T-helper 17 cell (primary cell): Measurements from ENCODE around the gene PDS5B. TPM values are rescaled to one million over a fixed set of nuclear protein-coding genes. Genes with fewer than 3 reads are reported as not detected.
A peak's percentile ranks its signal among the peaks of the same experiment; 100 is the strongest.

ENCODE experiments used
- ATAC-seq: fragments of 150-1000 bp; cut with Tn5 transposase; 2 replicates; pipeline ENCODE4 v1.10.0; 2021; ENCODE audit warnings: mild to moderate bottlenecking, moderate library complexity
- DNase-seq, 3 donors: peaks; one replicate each; pipeline versions ENCODE4 v3.0.0 to v3.0.0-alpha.2; 2020 to 2021
- H3K9me3 ChIP-seq: one replicate; pipeline ENCODE4 v1.7.0; 2013; ENCODE audit warnings: low read length, mild to moderate bottlenecking; ENCODE audit not compliant: control insufficient read depth, poor library complexity, severe bottlenecking
- H3K27ac Mint-ChIP-seq: one replicate; pipeline ENCODE4 v1.8.0; 2022; ENCODE audit warnings: mild to moderate bottlenecking, moderate library complexity, mixed read lengths
- H3K27me3 Mint-ChIP-seq: one replicate; pipeline ENCODE4 v1.8.0; 2022; ENCODE audit warnings: mixed read lengths
- H3K36me3 Mint-ChIP-seq: one replicate; pipeline ENCODE4 v1.8.0; 2022; ENCODE audit warnings: low read depth, mixed read lengths
- H3K4me1 Mint-ChIP-seq: one replicate; pipeline ENCODE4 v1.8.0; 2022; ENCODE audit warnings: mild to moderate bottlenecking, mixed read lengths
- H3K4me3 Mint-ChIP-seq: one replicate; pipeline ENCODE4 v1.8.0; 2022; ENCODE audit warnings: mild to moderate bottlenecking, moderate library complexity, mixed read lengths
- total RNA-seq, 4 donors: library from RNA in 2 of 4; stranded (reverse) in 2 of 4; gene quantifications; one replicate each; pipeline ENCODE4 v1.2.3 and lab custom pipeline; 2022 to 2026

PDS5B gene
- total RNA-seq, 2 donors from 2014 or later = 39.2 to 46.7 TPM

DNA sequence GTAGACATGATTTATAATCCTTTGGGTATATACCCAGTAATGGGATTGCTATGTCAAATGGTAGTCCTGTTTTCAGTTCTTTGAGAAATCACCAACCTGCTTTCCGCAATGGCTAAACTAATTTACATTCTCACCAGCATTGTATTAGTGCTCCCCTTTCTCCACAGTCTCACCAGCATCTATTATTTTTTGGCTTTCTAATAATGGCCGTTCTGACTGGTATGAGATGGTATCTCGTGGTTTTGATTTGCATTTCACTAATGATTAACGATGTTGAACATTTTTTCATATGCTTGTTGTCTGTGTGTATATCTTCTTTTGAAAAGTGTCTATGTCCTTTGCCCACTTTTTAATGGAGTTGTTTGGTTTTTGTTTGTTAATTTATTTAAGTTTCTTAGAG is 165.1 kb downstream of the PDS5B start:
- no peaks in the 10 kb centered on the region for H3K9me3 ChIP-seq
- H3K36me3 Mint-ChIP-seq = peaks cover 12% of the 10 kb centered on the region
- DNase-seq (no peak), ATAC-seq (no peak)
- H3K27ac Mint-ChIP-seq = no peak overlapping the region
- no peaks in the 10 kb centered on the region for H3K27me3 Mint-ChIP-seq
- H3K4me1 Mint-ChIP-seq = peaks cover 3% of the 10 kb centered on the region
- no peak overlapping the region for H3K4me3 Mint-ChIP-seq

DNA sequence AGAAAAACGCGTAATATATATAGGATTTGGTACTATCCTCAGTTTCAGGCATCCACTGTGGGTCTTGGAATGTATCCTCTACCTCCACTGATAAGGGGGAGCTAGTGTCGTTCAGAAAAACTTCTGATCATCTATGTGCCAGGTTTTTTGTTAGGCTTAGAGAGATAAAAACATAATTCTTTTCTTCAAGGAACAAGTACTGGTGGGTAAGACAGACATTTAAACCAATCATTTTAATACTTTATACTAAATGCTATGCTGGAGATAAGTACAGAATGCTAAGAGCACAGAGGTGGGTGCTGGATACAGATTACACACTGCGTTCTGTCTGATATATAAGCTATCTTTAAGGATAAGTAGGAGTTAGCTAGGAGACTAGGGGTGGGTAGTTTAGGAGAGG is 166.1 kb downstream of the PDS5B start:
- Mint-ChIP-seq H3K4me3 (no peak overlapping the region), H3K27me3 (no peaks in the 10 kb centered on the region), H3K36me3 (peaks cover 12% of the 10 kb centered on the region), H3K27ac (no peak overlapping the region), H3K4me1 (peaks cover 3% of the 10 kb centered on the region)
- no peak for DNase-seq
- ATAC-seq = no peak
- no peaks in the 10 kb centered on the region for H3K9me3 ChIP-seq

DNA sequence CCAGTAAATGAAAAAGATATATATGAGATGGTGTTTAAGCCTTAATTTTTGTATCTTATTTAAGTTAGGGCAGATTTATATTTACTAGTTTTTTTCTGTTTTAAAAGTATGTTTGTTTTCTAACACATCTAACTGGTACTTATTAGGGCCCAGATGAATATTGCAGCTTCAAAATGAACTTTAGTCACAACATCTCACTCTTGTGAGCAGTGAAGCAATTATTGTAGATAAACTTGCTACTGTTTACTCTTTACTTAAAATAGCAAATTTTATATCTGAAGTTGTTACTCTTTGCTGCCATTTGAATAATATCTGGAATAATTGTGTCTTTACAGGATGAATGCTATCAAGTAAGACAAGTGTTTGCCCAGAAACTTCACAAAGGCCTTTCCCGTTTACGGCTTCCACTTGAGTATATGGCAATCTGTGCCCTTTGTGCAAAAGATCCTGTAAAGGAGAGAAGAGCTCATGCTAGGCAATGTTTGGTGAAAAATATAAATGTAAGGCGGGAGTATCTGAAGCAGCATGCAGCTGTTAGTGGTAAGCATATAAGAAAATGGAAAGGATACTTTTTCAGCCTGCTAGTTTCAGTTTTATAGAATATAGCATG is 166.8 kb downstream of the PDS5B start:
- Mint-ChIP-seq H3K4me1 (peaks cover 3% of the 10 kb centered on the region), H3K36me3 (peaks cover 15% of the 10 kb centered on the region), H3K27me3 (no peaks in the 10 kb centered on the region), H3K27ac (no peak overlapping the region), H3K4me3 (no peak overlapping the region)
- H3K9me3 ChIP-seq = no peaks in the 10 kb centered on the region
- ATAC-seq (no peak), DNase-seq (no peak)

DNA sequence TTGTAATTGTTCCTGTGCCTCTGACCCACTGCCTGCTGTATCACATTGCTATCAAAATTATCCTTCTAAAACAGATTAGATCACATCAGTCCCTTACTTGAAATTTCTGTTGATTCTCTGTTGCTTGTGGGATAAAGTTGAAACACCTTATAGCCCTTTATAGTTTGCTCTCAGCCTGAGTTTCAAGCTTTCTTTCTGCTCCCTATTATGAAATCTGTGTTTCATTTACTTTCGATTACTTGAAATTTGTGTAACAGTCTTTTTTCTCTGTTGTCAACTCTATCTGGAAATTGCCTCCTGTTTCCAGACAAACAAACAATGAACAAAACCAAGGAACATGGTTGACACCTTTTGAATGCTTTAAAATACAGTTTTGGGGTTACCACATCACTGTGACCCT is 167.9 kb downstream of the PDS5B start:
- H3K4me3 Mint-ChIP-seq = no peak overlapping the region
- H3K36me3 Mint-ChIP-seq = peaks cover 14% of the 10 kb centered on the region
- no peaks in the 10 kb centered on the region for H3K27me3 Mint-ChIP-seq
- no peak overlapping the region for H3K27ac Mint-ChIP-seq
- no peaks in the 10 kb centered on the region for H3K9me3 ChIP-seq
- H3K4me1 Mint-ChIP-seq = peaks cover 3% of the 10 kb centered on the region
- ATAC-seq (no peak), DNase-seq (no peak)

DNA sequence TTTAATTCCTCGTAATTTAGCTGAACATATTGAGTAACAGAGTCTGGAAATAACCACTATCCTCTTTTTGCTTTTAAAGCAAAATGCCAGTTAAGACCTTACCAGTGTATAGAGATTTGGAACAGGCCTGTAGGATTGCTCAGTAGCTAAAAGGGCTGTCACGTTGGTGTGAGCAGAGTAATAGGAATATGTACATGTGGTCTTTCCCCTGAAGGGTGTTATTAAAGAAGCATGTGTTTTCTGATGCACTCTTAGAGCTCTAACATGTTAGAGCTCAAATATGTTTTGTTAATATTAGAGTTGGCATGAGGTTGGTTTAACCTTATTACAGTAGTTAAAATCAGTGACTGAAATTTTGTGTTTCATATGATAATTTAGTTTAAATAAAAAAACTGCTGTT is 172.9 kb downstream of the PDS5B start:
- DNase-seq (no peak), ATAC-seq (no peak)
- peaks cover 25% of the 10 kb centered on the region for H3K36me3 Mint-ChIP-seq
- H3K27me3 Mint-ChIP-seq = no peaks in the 10 kb centered on the region
- H3K4me1 Mint-ChIP-seq = peaks cover 8% of the 10 kb centered on the region
- H3K9me3 ChIP-seq = no peaks in the 10 kb centered on the region
- no peak overlapping the region for H3K27ac Mint-ChIP-seq
- no peak overlapping the region for H3K4me3 Mint-ChIP-seq

DNA sequence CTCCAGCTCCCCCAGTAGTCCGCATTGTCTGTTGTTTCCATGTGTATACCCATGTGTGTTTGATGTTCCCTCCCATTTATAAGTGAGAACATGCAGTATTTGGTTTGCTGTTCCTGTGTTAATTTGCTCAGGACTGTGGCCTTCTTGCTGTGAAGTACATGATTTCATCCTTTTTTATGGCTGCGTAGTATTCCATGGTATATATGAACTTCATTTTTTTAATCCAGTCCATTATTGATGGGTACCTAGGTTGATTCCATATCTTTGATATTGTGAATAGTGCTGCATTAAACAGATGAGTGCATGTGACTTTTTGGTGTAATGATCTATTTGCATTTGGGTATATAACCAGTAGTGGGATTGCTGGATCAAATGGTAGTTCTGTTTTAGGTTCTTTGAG is 175.2 kb downstream of the PDS5B start:
- no peak for ATAC-seq
- no peak for DNase-seq
- peaks cover 24% of the 10 kb centered on the region for H3K36me3 Mint-ChIP-seq
- no peaks in the 10 kb centered on the region for H3K27me3 Mint-ChIP-seq
- no peaks in the 10 kb centered on the region for H3K9me3 ChIP-seq
- peaks cover 9% of the 10 kb centered on the region for H3K4me1 Mint-ChIP-seq
- H3K4me3 Mint-ChIP-seq = no peak overlapping the region
- H3K27ac Mint-ChIP-seq = no peak overlapping the region

DNA sequence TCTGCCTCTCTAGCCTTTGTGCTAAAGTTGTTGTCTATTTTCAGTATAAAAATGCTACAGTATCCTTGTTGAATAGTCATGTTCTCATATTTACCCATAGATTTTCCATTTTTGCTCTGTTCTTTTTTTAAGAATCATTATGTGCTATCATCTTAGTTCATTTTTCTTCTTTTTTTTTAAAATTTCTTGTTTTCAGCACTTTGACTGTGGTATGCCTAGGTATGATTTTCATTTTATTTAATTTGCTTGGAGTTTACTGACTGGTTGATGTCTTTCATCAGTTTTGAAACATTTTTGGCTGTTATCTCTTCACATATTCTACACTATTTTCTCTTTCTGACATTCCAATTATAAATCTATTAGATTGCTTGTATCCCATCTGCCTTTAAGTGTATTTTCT is 192.9 kb downstream of the PDS5B start:
- Mint-ChIP-seq H3K4me1 (peaks cover 15% of the 10 kb centered on the region), H3K36me3 (peaks cover 5% of the 10 kb centered on the region), H3K27ac (no peak overlapping the region)

DNA sequence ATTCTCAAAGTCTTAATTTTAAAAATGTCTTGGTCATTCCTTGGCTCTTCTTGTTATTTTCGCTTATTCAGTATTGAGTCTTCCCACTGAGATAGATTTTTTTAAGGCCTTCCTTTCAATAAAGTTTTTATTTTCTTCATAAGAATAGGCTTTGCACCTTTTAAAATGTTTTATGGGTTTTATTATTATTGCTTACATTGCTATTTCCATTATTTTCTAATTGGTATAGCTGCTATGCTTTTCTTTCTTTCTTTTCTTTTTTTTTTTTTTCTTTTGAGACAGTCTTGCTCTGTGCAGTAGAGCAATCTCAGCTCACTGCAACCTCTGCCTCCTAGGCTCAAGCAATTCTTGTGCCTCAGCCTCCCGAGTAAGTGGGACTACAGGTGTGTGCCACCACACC is 195.7 kb downstream of the PDS5B start:
- no peak for DNase-seq
- peak overlapping the region; percentile 57 for H3K27ac Mint-ChIP-seq
- no peak for ATAC-seq

More for the DNA sequence above, 192.9 kb downstream of the PDS5B start:
- H3K9me3 ChIP-seq = no peaks in the 10 kb centered on the region
- no peak overlapping the region for H3K4me3 Mint-ChIP-seq
- no peak for DNase-seq
- ATAC-seq = no peak
- no peaks in the 10 kb centered on the region for H3K27me3 Mint-ChIP-seq

DNA sequence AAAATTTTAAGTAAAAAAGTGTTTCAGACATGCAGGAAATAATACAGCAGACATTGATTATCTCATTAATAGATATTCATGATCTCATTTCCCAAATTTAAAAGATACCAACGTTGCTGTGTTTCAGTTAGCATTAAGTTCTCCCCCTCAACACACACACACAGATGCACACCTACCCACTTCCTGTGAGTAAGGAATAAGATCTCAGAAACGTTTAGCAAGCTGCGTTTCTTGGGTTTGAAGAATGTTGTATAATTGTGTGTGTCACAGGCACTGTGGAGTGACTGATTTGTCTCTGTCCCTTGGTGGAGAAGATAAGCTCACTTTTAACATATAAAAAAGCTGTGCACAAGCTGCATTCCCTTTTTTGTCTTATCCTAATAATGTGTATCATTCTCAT is 196.8 kb downstream of the PDS5B start:
- ATAC-seq = peak; percentile 64
- H3K9me3 ChIP-seq = no peaks in the 10 kb centered on the region
- no peak overlapping the region for H3K27ac Mint-ChIP-seq
- H3K4me3 Mint-ChIP-seq = peak overlapping the region; percentile 25
- peaks cover 8% of the 10 kb centered on the region for H3K36me3 Mint-ChIP-seq
- H3K27me3 Mint-ChIP-seq = no peaks in the 10 kb centered on the region
- no peak for DNase-seq
- H3K4me1 Mint-ChIP-seq = peaks cover 20% of the 10 kb centered on the region

More for the DNA sequence above, 195.7 kb downstream of the PDS5B start:
- Mint-ChIP-seq H3K4me1 (peaks cover 18% of the 10 kb centered on the region), H3K4me3 (no peak overlapping the region), H3K36me3 (peaks cover 5% of the 10 kb centered on the region), H3K27me3 (no peaks in the 10 kb centered on the region)
- H3K9me3 ChIP-seq = no peaks in the 10 kb centered on the region

DNA sequence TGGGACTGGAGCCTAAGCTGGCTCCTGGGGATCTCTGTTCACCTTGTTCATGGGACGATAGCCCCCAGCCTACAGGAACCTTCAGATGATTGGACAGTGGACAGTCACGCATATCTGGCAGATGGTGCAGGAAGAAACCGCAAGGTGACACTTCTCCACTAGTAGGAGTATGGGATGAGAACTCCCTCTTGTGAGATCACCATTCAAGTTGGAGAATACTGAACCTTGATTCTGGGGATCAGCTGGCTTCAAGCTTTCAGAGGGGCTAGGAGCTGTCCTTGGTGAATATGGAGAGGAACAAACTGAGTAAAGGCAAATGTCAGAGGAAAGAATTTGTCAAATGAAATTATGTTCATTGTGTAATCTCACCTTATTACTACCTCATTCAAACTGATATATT is 204.5 kb downstream of the PDS5B start:
- peaks cover 21% of the 10 kb centered on the region for H3K4me1 Mint-ChIP-seq
- no peaks in the 10 kb centered on the region for H3K9me3 ChIP-seq
- peaks cover 1% of the 10 kb centered on the region for H3K27me3 Mint-ChIP-seq
- peaks cover 8% of the 10 kb centered on the region for H3K36me3 Mint-ChIP-seq
- no peak for ATAC-seq
- peak overlapping the region; percentile 72 for H3K4me3 Mint-ChIP-seq
- DNase-seq = no peak
- H3K27ac Mint-ChIP-seq = no peak overlapping the region

DNA sequence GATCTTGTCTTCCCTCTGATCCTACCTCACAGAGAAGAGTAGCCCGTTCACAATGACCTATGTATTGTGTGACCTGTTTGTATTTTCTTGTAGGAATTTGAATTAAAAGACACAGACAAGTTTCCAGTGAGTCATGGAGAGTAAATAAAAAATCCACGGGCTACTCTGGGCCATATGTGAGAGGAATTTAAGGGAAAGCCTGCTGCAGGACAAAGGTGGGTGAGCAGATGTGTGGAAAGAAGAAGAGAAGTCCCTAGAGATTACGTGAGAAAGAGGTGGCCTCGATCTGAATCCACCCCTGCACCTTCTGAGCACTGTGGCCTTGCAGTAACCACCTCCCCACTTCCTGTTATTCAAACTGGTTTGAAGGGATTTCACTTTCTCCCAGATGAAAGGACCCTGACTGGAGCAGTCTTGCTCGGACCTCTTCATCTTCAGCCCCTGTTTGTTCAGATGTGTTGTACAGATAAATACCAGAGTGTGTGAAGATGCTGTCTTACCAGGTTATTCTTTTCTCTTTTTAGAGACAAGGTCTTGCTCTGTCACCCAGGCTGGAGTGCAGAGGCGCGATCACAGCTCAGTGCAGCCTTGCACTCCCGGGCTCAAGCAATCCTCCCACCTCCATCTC is 205.4 kb downstream of the PDS5B start:
- no peaks in the 10 kb centered on the region for H3K9me3 ChIP-seq
- no peak for DNase-seq
- ATAC-seq = peak; percentile 77
- Mint-ChIP-seq H3K27ac (peak overlapping the region; percentile 81), H3K27me3 (peaks cover 5% of the 10 kb centered on the region), H3K4me3 (peak overlapping the region; percentile 72), H3K36me3 (peaks cover 9% of the 10 kb centered on the region), H3K4me1 (peaks cover 21% of the 10 kb centered on the region)

DNA sequence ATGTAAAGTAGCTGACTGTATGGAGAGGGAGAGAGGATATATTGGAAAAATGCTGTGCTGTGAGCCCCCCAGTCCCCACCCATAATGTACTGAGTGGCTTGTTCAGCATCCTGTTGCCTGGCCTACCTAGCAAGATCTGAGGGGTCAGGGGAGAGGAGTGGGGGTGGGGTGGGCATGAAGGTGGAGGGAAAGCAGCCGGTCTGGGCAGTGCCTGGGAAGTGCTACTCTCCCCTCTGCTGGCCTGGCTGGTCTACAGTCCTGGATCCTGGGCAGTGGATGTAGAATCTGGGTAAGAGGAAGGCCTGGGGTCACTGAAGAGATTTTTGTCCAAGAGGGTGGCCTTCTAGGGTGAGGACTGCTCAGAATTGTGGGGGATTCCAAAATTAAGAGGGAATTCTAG is 210.5 kb downstream of the PDS5B start:
- DNase-seq = no peak
- no peaks in the 10 kb centered on the region for H3K9me3 ChIP-seq
- peaks cover 6% of the 10 kb centered on the region for H3K36me3 Mint-ChIP-seq
- H3K27ac Mint-ChIP-seq = no peak overlapping the region
- ATAC-seq = no peak
- H3K4me1 Mint-ChIP-seq = peaks cover 10% of the 10 kb centered on the region
- peaks cover 10% of the 10 kb centered on the region for H3K27me3 Mint-ChIP-seq
- no peak overlapping the region for H3K4me3 Mint-ChIP-seq

DNA sequence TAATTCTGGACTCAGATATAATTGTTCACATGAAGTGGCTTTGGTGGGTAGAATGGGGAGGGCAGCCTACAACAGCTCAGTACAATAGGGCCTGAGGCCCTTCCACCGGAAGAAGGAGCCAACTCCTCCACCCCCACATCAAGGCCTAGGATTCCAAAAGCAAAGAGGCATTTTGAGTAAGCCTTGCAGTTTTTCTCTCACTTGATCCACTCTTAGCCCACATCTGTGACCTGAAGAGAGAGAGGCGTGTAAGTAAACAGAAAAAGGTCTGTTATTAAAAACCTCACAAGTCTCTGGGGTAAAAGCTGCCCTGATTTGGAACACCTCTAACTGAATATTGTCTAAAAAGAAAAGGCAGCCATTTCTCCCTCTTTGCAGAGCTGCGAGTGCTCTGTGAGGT is 215.9 kb downstream of the PDS5B start:
- H3K4me1 Mint-ChIP-seq = peaks cover 6% of the 10 kb centered on the region
- no peak for DNase-seq
- peaks cover 14% of the 10 kb centered on the region for H3K27me3 Mint-ChIP-seq
- no peak overlapping the region for H3K4me3 Mint-ChIP-seq
- no peak for ATAC-seq
- H3K9me3 ChIP-seq = no peaks in the 10 kb centered on the region
- peaks cover 2% of the 10 kb centered on the region for H3K36me3 Mint-ChIP-seq
- H3K27ac Mint-ChIP-seq = no peak overlapping the region

DNA sequence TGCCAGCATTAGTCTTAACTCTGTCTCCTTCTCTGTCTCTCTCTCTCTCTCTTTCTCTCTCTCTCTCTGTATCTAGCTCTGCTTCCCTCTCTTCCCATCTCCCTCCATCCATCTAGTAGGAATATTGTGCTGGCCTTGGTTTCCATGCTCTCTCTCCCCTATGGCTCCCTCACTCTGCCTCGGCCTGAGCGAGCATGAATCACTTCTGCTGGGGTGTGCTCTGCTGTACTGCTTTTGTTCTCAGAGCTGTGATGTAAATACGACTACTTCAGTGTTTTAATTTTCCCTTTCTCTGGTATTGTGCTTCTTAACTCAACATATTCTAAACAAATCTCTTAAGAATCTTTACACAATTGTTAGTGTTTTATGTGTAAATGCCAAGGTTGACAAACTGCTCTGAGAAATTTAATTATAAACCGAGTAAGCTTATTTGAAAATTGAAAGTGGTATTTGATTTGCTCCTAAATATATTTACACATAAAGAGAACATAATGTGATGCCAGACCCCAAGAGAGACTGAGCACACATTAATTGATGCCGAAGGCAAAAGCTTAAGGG is 218.5 kb downstream of the PDS5B start:
- DNase-seq = no peak
- ATAC-seq = no peak
- Mint-ChIP-seq H3K36me3 (peaks cover 2% of the 10 kb centered on the region), H3K27ac (no peak overlapping the region), H3K27me3 (peaks cover 14% of the 10 kb centered on the region), H3K4me3 (no peak overlapping the region), H3K4me1 (peaks cover 6% of the 10 kb centered on the region)
- no peaks in the 10 kb centered on the region for H3K9me3 ChIP-seq
